Heart left ventricle (tissue), 16 donors: Measurements from ENCODE around the gene TSPYL1. TPM values are rescaled to one million over a fixed set of nuclear protein-coding genes. Genes with fewer than 3 reads are reported as not detected.

Experiments used
- ATAC-seq, 4 donors: fragments of 200-7000 bp; cut with Tn5 transposase; one replicate each; pipeline ENCODE4 v1.9.1; 2020 to 2022; ENCODE audit warnings: moderate library complexity in 4 of 4, mild to moderate bottlenecking in 3 of 4, moderate number of reproducible peaks in 1 of 4
- DNase-seq, 5 donors: peaks; one replicate each; pipeline ENCODE4 v3.0.0-alpha.2; 2020
- H3K27ac ChIP-seq, 12 donors: fragments of 200-600 bp; sonication (generic) in 4 of 12; one replicate each; pipeline versions ENCODE4 v1.5.0 to v1.8.0; 2016 to 2022; ENCODE audit warnings: mild to moderate bottlenecking in 2 of 12
- H3K27me3 ChIP-seq, 9 donors: fragments of 200-600 bp; sonication (generic) in 2 of 9; one replicate each; pipeline versions ENCODE4 v1.5.1 to v1.8.0; 2016 to 2022; ENCODE audit warnings: mild to moderate bottlenecking in 3 of 9
- H3K36me3 ChIP-seq, 9 donors: fragments of 200-600 bp; sonication (generic) in 2 of 9; one replicate each; pipeline versions ENCODE4 v1.5.0 to v1.8.0; 2018 to 2022; ENCODE audit warnings: mild to moderate bottlenecking in 2 of 9
- H3K4me1 ChIP-seq, 12 donors: fragments of 200-600 bp; sonication (generic) in 4 of 12; one replicate each; pipeline versions ENCODE4 v1.5.0 to v1.8.0; 2016 to 2022; ENCODE audit warnings: mild to moderate bottlenecking in 3 of 12
- H3K4me3 ChIP-seq, 12 donors: fragments of 200-600 bp; sonication (generic) in 4 of 12; one replicate each; pipeline versions ENCODE4 v1.5.0 to v1.8.0; 2017 to 2022; ENCODE audit warnings: mild to moderate bottlenecking in 9 of 12, moderate library complexity in 4 of 12
- H3K9me3 ChIP-seq, 12 donors: fragments of 200-600 bp; sonication (generic) in 4 of 12; one replicate each; pipeline versions ENCODE4 v1.5.0 to v1.8.0; 2016 to 2022; ENCODE audit warnings: mild to moderate bottlenecking in 1 of 12
- CTCF ChIP-seq, 12 donors: fragments of 200-600 bp; sonication (generic) in 4 of 12; IDR thresholded peaks; one replicate each; pipeline versions ENCODE4 v1.5.0 to v1.8.0; 2018 to 2022; ENCODE audit warnings: antibody characterized with exemption in 12 of 12, mild to moderate bottlenecking in 5 of 12
- POLR2A ChIP-seq, 2 donors: fragments of 450-650 bp; IDR thresholded peaks; one replicate each; pipeline ENCODE4 v1.6.1; 2017; ENCODE audit warnings: antibody characterized with exemption in 2 of 2, mild to moderate bottlenecking in 2 of 2, moderate library complexity in 2 of 2
- WGBS, 4 donors: extraction: QIAGEN DNeasy Blood & Tissue Kit in 2 of 4; methylation state at CpG; one replicate each; pipeline versions ENCODE4 v1.1.5 to v1.1.7; 2013 to 2018; 5-methylcytosine and 5-hydroxymethylcytosine counted together
- intact Hi-C, 10 donors: fragments of 100-400 bp; cut with DNase I; formaldehyde crosslinking; loops; one replicate each; pipeline versions ENCODE4 v1.11.1 to v1.14.2; 2022
- polyA plus RNA-seq, 2 donors: library from polyadenylated mRNA; stranded (reverse); fragments of 200-250 nt; gene quantifications; one replicate each; pipeline ENCODE4 v1.2.3, GENCODE V29; 2013
- total RNA-seq, 9 donors: library from RNA; depleted of rRNA in 2 of 9; stranded (reverse); fragments of >200 nt in 2 of 9; fragmentation: NEBNext Ultra II Directional in 3 of 9; extraction: Animal tissue kit (Norgen Biotek cat#: 25700) in 3 of 9; gene quantifications; one replicate each; pipeline versions ENCODE4 v1.1.0 to v1.2.4, GENCODE V29; 2016 to 2023
- donor health status: ischemic (EF 13 %, LVEDD 7.1; RV severe dilation, severe dysfunction).
- donor health status: healthy with polysubstance abuse.
- donor health status: DM: no; HTN: yes; CAD: no.
- donor health status: DM: no; HTN: no; CAD: no.
- donor health status: ischemic (EF 25% LVEDD 6.9; RV normal size, moderate dysfunction).
- donor health status: ischemic (EF 25% LVEDD 5.7; RV mildly dilated, moderate dysfunction).
- donor health status: healthy.
- donor health status: DM: yes; HTN: yes; CAD: no.
- donor health status: ischemic (EF 35%, LVEDD 5.7; RV mildly dilated, moderate dysfunction).
- donor health status: nonischemic (EF 11% LVEDD 7.7; RV severe dilation, severe dysfunction).
- donor health status: DM: yes; HTN: yes; CAD: no.
- donor health status: PGD.
- donor health status: ischemic (EF 29% LVEDD 5.4; RV normal size, mild dysfunction).
- donor health status: nonischemic (EF 23%, LVEDD 6.1; RV moderate dilation, normal function).

The TSPYL1 gene
- total and polyA plus RNA-seq, 11 donors: 24.8 to 150 (median 98.4) TPM

- no peak for DNase-seq
- no peak overlapping the region for H3K4me3 ChIP-seq
- no peaks in the 10 kb centered on the region for H3K27me3 ChIP-seq
- no peaks in the 10 kb centered on the region for H3K4me1 ChIP-seq
- H3K9me3 ChIP-seq: no peaks in the 10 kb centered on the region
- no peak for ATAC-seq
- intact Hi-C loops: loop anchor here in 1 of 10 donors (10.0 kb wide), 1 partner anchor 147 kb away; no protein-coding TSS in a partner anchor
- H3K36me3 ChIP-seq: no peaks in the 10 kb centered on the region
- WGBS, 4 donors: 92 to 100% (median 98%) methylated on average over 1 of the region's 1 CpG
- TF ChIP-seq CTCF (IDR thresholded peaks at IDR 0.05): no peak
- TF ChIP-seq POLR2A (IDR thresholded peaks at IDR 0.05): no peak
- H3K27ac ChIP-seq: no peak overlapping the region
These were observed 27.9 kb upstream of the TSPYL1 start for GRCh38 chr6:116307633-116308032.

- intact Hi-C loops: loop anchor here in 1 of 10 donors (10.0 kb wide), 1 partner anchor 148 kb away; no protein-coding TSS in a partner anchor
These were observed 27.3 kb upstream of the TSPYL1 start for GRCh38 chr6:116307001-116307400.

GRCh38 chr6:116304538-116305097 lies 24.9 kb upstream of the TSPYL1 start:
- no peaks in the 10 kb centered on the region for H3K27me3 ChIP-seq
- intact Hi-C loops: loop anchor here in 1 of 10 donors (10.0 kb wide), 1 partner anchor 150 kb away; no protein-coding TSS in a partner anchor
- no peak for ATAC-seq
- no peak overlapping the region for H3K4me3 ChIP-seq
- H3K36me3 ChIP-seq: no peaks in the 10 kb centered on the region
- TF ChIP-seq POLR2A (IDR thresholded peaks at IDR 0.05): no peak
- TF ChIP-seq CTCF (IDR thresholded peaks at IDR 0.05): no peak
- DNase-seq: no peak
- H3K9me3 ChIP-seq: no peaks in the 10 kb centered on the region
- H3K27ac ChIP-seq: no peak overlapping the region
- peaks cover 0 to 16% (median 0%) of the 10 kb centered on the region in 12 donors for H3K4me1 ChIP-seq

More at GRCh38 chr6:116307001-116307400, 27.3 kb upstream of the TSPYL1 start:
- no peaks in the 10 kb centered on the region for H3K36me3 ChIP-seq
- H3K27ac ChIP-seq: no peak overlapping the region
- DNase-seq: no peak
- H3K4me3 ChIP-seq: no peak overlapping the region
- no peaks in the 10 kb centered on the region for H3K4me1 ChIP-seq
- no peaks in the 10 kb centered on the region for H3K9me3 ChIP-seq
- no peak for TF ChIP-seq CTCF (IDR thresholded peaks at IDR 0.05)
- TF ChIP-seq POLR2A (IDR thresholded peaks at IDR 0.05): no peak
- ATAC-seq: no peak
- 93 to 97% (median 95%) methylated on average over 1 of the region's 1 CpG for WGBS, 4 donors
- H3K27me3 ChIP-seq: no peaks in the 10 kb centered on the region

GRCh38 chr6:116301104-116301503 lies 21.4 kb upstream of the TSPYL1 start:
- TF ChIP-seq POLR2A (IDR thresholded peaks at IDR 0.05) (no peak), CTCF (IDR thresholded peaks at IDR 0.05) (no peak)
- intact Hi-C loops: loop anchor here in 1 of 10 donors (10.0 kb wide), 1 partner anchor 154 kb away; no protein-coding TSS in a partner anchor
- Histone ChIP-seq H3K27me3 (no peaks in the 10 kb centered on the region), H3K27ac (no peak overlapping the region), H3K9me3 (peaks cover 0 to 16% (median 6%) of the 10 kb centered on the region in 12 donors), H3K4me3 (no peak overlapping the region), H3K4me1 (peaks cover 0 to 26% (median 0%) of the 10 kb centered on the region in 12 donors), H3K36me3 (no peaks in the 10 kb centered on the region)
- no peak for ATAC-seq
- DNase-seq: no peak
- 74 to 82% (median 80%) methylated on average over 3 of the region's 3 CpGs for WGBS, 4 donors
